HepG2 (cell line): ENCODE results near the gene CLDN3. TPM values are rescaled to one million over a fixed set of nuclear protein-coding genes. Genes with fewer than 3 reads are reported as not detected.
A peak's percentile ranks its signal among the peaks of the same experiment; 100 is the strongest.

Experiments used
- ARNT ChIP-seq: fragments of 450-650 bp; IDR thresholded peaks from 2 replicates; pipeline ENCODE4 v1.6.1; 2017
- BCL6 ChIP-seq: IDR thresholded peaks from 2 replicates; pipeline ENCODE4 v1.6.1; 2016; ENCODE audit warnings: missing genetic modification reagents, missing compliant biosample characterization
- ETV6 ChIP-seq: sonication (generic); formaldehyde crosslinking; conservative IDR thresholded peaks from 2 replicates; pipeline ENCODE4 v1.4.0; 2020; ENCODE audit warnings: missing genetic modification reagents
- GZF1 ChIP-seq: sonication (generic); formaldehyde crosslinking; IDR thresholded peaks from 2 replicates; pipeline ENCODE4 v1.5.1; 2020; ENCODE audit warnings: mild to moderate bottlenecking, missing genetic modification reagents
- HCFC1 ChIP-seq: fragments of 150-350 bp; IDR thresholded peaks from 2 replicates; pipeline ENCODE4 v1.6.1; 2014; ENCODE audit warnings: low read depth, low read length
- HHEX ChIP-seq: IDR thresholded peaks from 2 replicates; pipeline ENCODE4 v1.6.1; 2016; ENCODE audit warnings: control low read depth
- ISL2 ChIP-seq: sonication (generic); formaldehyde crosslinking; IDR thresholded peaks from 2 replicates; pipeline ENCODE4 v1.5.0; 2020; ENCODE audit warnings: missing genetic modification reagents
- KDM5B ChIP-seq: sonication (generic); formaldehyde crosslinking; IDR thresholded peaks from 2 replicates; pipeline ENCODE4 v1.4.0; 2020; ENCODE audit warnings: missing genetic modification reagents, mild to moderate bottlenecking, borderline replicate concordance
- KMT2A ChIP-seq: sonication (generic); formaldehyde crosslinking; IDR thresholded peaks from 2 replicates; pipeline ENCODE4 v1.4.0; 2020; ENCODE audit warnings: missing genetic modification reagents
- NCOA5 ChIP-seq: sonication (generic); formaldehyde crosslinking; IDR thresholded peaks from 2 replicates; pipeline ENCODE4 v1.4.0; 2020; ENCODE audit warnings: missing genetic modification reagents
- NR1H2 ChIP-seq: sonication (generic); formaldehyde crosslinking; IDR thresholded peaks from 2 replicates; pipeline ENCODE4 v1.8.1; 2022; ENCODE audit warnings: low read depth, missing genetic modification reagents, borderline replicate concordance
- RAD51 ChIP-seq: fragments of 450-650 bp; IDR thresholded peaks from 2 replicates; pipeline ENCODE4 v1.6.1; 2016; ENCODE audit warnings: borderline replicate concordance
- SMAD3 ChIP-seq: sonication (generic); formaldehyde crosslinking; IDR thresholded peaks from 2 replicates; pipeline ENCODE4 v1.4.0; 2020; ENCODE audit warnings: missing genetic modification reagents
- TAF15 ChIP-seq: fragments of 200-400 bp; formaldehyde crosslinking; IDR thresholded peaks from one replicate; pipeline ENCODE4 v1.6.1; 2018; ENCODE audit warnings: mild to moderate bottlenecking, low read depth, low read length; ENCODE audit not compliant: poor library complexity, severe bottlenecking
- XBP1 ChIP-seq: sonication (generic); formaldehyde crosslinking; IDR thresholded peaks from 2 replicates; pipeline ENCODE4 v1.5.0; 2020; ENCODE audit warnings: missing genetic modification reagents
- ZBTB1 ChIP-seq: sonication (generic); formaldehyde crosslinking; IDR thresholded peaks from 2 replicates; pipeline ENCODE4 v1.4.0; 2020; ENCODE audit warnings: missing genetic modification reagents, borderline replicate concordance
- ZFYVE20 ChIP-seq: sonication (generic); formaldehyde crosslinking; IDR thresholded peaks from 2 replicates; pipeline ENCODE4 v1.8.0; 2023; ENCODE audit warnings: low read depth, mild to moderate bottlenecking, moderate library complexity, missing genetic modification reagents, borderline replicate concordance
- ZMAT3 ChIP-seq: sonication (generic); formaldehyde crosslinking; conservative IDR thresholded peaks from 2 replicates; pipeline ENCODE4 v1.7.0; 2021; ENCODE audit warnings: missing genetic modification reagents
- ZNF101 ChIP-seq: sonication (generic); formaldehyde crosslinking; IDR thresholded peaks from 2 replicates; pipeline ENCODE4 v1.4.0; 2020; ENCODE audit warnings: mild to moderate bottlenecking, low read depth, missing genetic modification reagents, borderline replicate concordance
- ZNF251 ChIP-seq: sonication (generic); formaldehyde crosslinking; IDR thresholded peaks from 2 replicates; pipeline ENCODE4 v1.9.0; 2021; ENCODE audit warnings: mild to moderate bottlenecking, missing genetic modification reagents
- ZNF292 ChIP-seq: sonication (generic); formaldehyde crosslinking; IDR thresholded peaks from 2 replicates; pipeline ENCODE4 v1.8.1; 2022; ENCODE audit warnings: mild to moderate bottlenecking, low read depth, missing genetic modification reagents, borderline replicate concordance
- ZNF460 ChIP-seq: sonication (generic); formaldehyde crosslinking; IDR thresholded peaks from 2 replicates; pipeline ENCODE4 v1.5.1; 2020; ENCODE audit warnings: missing genetic modification reagents, mild to moderate bottlenecking, borderline replicate concordance
- ZNF484 ChIP-seq: sonication (generic); formaldehyde crosslinking; IDR thresholded peaks from 2 replicates; pipeline ENCODE4 v1.5.1; 2020; ENCODE audit warnings: mild to moderate bottlenecking, low read depth, missing genetic modification reagents, borderline replicate concordance
- ZNF619 ChIP-seq: sonication (generic); formaldehyde crosslinking; IDR thresholded peaks from 2 replicates; pipeline ENCODE4 v1.4.0; 2020; ENCODE audit warnings: mild to moderate bottlenecking, missing genetic modification reagents
- ZNF644 ChIP-seq: IDR thresholded peaks from 2 replicates; pipeline ENCODE4 v1.6.1; 2016; ENCODE audit warnings: low read depth
- ZSCAN22 ChIP-seq: sonication (generic); formaldehyde crosslinking; IDR thresholded peaks from 2 replicates; pipeline ENCODE4 v1.4.0; 2020; ENCODE audit warnings: mild to moderate bottlenecking, missing genetic modification reagents
- ZSCAN9 ChIP-seq: IDR thresholded peaks from 2 replicates; pipeline ENCODE4 v1.6.1; 2016; ENCODE audit warnings: borderline replicate concordance
- polyA plus RNA-seq, 8 experiments: library from polyadenylated mRNA; depleted of rRNA in 3 of 8; stranded (reverse) in 7 of 8; unstranded in 1 of 8; fragments of >200 nt; fragmentation: Illumina TruSeq in 4 of 8; extraction: Trizol in 4 of 8; gene quantifications; 2 replicates each; pipeline versions ENCODE4 v1.2.1 to v1.2.3, GENCODE V29; 2011 to 2016; ENCODE audit warnings: low read depth in 4 of 8, missing spikeins in 1 of 8, mixed read lengths in 1 of 8; ENCODE audit not compliant: insufficient read depth in 1 of 8
- total RNA-seq, 5 experiments: library from RNA; depleted of rRNA; stranded (reverse); fragments of >200 nt; fragmentation: Illumina TruSeq; extraction: Trizol; gene quantifications; 2 replicates each; pipeline ENCODE4 v1.2.3, GENCODE V29; 2016; ENCODE audit warnings: low read depth in 1 of 5
- TF ChIP-seq, protein P1 (sequence below): sonication (generic); formaldehyde crosslinking; IDR thresholded peaks from 2 replicates; pipeline ENCODE4 v1.5.0; 2020; ENCODE audit warnings: missing genetic modification reagents, mild to moderate bottlenecking, borderline replicate concordance
- TF ChIP-seq, protein P2 (sequence below): sonication (generic); formaldehyde crosslinking; IDR thresholded peaks from 2 replicates; pipeline ENCODE4 v1.4.0; 2020; ENCODE audit warnings: missing genetic modification reagents, borderline replicate concordance
- TF ChIP-seq, protein P3 (sequence below): sonication (generic); formaldehyde crosslinking; IDR thresholded peaks from 2 replicates; pipeline ENCODE4 v1.4.0; 2020; ENCODE audit warnings: missing genetic modification reagents, low read depth, mild to moderate bottlenecking, borderline replicate concordance

Gene CLDN3
- total and polyA plus RNA-seq, 2 of the 13 experiments (the other 11 are each of a cell fraction or from before 2014, with no cell fraction given) = 0.31 to 0.51 TPM

DNA sequence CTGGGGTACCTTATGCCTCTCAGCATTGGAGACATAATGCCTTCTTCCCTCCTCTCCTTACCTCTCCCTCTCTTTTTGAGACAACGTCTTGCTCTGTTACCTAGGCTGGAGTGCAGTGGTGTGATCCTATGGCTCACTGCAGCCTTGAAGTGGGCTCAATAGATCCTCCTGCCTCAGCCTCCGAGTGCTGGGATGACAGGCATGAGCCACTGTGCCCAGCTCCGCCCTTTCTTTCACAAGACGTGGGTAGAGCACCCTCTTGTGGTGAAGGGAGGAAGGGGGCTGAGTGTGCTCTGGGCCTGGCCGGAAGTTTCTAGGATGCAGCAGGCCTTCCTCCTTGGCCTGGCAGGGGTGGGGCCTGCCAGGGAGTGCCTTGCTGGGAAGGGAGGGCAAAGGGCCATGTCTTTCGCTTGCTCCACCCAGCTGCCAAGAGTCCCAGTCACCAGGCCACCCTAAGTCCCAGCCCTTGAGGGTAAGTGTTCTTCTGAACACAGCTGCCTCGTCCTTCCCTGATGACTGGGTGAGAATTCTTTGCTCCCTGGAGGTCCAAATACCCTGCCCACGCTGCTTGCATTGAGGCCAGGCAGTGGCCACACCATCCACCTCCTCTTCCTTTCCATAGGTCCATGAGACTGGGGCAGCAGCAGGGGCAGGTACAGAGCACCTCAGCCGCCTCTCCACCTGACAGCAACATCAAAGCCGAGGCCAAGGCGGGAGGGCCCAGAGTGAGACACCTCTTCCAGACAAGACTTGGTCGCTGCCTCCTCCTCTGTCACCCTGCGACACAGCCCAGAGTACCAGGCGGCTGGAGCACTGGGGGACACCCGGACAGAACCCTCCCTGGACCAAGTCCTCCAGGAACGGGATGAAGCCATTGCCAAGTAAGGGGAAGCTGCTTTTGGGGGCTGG is 35.2 kb downstream of the CLDN3 start (continued):
- TF ChIP-seq ETV6 = no peak
- no peak for TF ChIP-seq KMT2A (CRISPR knock-in tag)
- no peak for TF ChIP-seq ZMAT3 (CRISPR knock-in tag)
- no peak for TF ChIP-seq BCL6 (CRISPR knock-in tag)
- TF ChIP-seq ZNF644 (CRISPR knock-in tag) = no peak
- peak; percentile 51; the same call in 1 of the 2 replicates for TF ChIP-seq ZSCAN9
- no peak for TF ChIP-seq HHEX (CRISPR knock-in tag)
- TF ChIP-seq ZNF292 = no peak
- no peak for TF ChIP-seq ZBTB1 (CRISPR knock-in tag)
- TF ChIP-seq, protein P1, sequence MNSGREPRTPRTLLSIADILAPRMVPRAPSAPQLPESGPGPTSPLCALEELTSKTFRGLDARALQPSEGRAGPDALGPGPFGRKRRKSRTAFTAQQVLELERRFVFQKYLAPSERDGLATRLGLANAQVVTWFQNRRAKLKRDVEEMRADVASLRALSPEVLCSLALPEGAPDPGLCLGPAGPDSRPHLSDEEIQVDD (CRISPR knock-in tag) = no peak
- TF ChIP-seq KDM5B (CRISPR knock-in tag) = peak; percentile 35; the same call in 1 of the 2 replicates
- TF ChIP-seq ZFYVE20 = no peak
- no peak for TF ChIP-seq RAD51
- TF ChIP-seq ZNF101 = no peak
- no peak for TF ChIP-seq ZNF484 (CRISPR knock-in tag)
- TF ChIP-seq ISL2 = no peak
- TF ChIP-seq, protein P2, sequence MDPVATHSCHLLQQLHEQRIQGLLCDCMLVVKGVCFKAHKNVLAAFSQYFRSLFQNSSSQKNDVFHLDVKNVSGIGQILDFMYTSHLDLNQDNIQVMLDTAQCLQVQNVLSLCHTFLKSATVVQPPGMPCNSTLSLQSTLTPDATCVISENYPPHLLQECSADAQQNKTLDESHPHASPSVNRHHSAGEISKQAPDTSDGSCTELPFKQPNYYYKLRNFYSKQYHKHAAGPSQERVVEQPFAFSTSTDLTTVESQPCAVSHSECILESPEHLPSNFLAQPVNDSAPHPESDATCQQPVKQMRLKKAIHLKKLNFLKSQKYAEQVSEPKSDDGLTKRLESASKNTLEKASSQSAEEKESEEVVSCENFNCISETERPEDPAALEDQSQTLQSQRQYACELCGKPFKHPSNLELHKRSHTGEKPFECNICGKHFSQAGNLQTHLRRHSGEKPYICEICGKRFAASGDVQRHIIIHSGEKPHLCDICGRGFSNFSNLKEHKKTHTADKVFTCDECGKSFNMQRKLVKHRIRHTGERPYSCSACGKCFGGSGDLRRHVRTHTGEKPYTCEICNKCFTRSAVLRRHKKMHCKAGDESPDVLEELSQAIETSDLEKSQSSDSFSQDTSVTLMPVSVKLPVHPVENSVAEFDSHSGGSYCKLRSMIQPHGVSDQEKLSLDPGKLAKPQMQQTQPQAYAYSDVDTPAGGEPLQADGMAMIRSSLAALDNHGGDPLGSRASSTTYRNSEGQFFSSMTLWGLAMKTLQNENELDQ (CRISPR knock-in tag) = no peak
- TF ChIP-seq ARNT = no peak
- no peak for TF ChIP-seq NR1H2 (CRISPR knock-in tag)
- no peak for TF ChIP-seq ZSCAN22
- TF ChIP-seq SMAD3 (CRISPR knock-in tag) = no peak; the same call in 1 of the 2 replicates
- no peak for TF ChIP-seq HCFC1
- TF ChIP-seq ZNF251 (CRISPR knock-in tag) = no peak
- TF ChIP-seq ZNF460 (CRISPR knock-in tag) = no peak
- TF ChIP-seq ZNF619 (CRISPR knock-in tag) = no peak
- TF ChIP-seq XBP1 (CRISPR knock-in tag) = no peak
- TF ChIP-seq, protein P3, sequence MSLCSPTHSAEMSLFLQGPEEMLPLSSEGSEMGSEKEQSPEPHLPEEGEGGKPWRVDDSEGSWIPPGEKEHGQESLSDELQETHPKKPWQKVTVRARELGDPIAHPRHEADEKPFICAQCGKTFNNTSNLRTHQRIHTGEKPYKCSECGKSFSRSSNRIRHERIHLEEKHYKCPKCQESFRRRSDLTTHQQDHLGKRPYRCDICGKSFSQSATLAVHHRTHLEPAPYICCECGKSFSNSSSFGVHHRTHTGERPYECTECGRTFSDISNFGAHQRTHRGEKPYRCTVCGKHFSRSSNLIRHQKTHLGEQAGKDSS = 0 out of 2 replicates have a peak, but pooled peaks have one; percentile 30
- TF ChIP-seq TAF15 = peak; percentile 32
- TF ChIP-seq NCOA5 = no peak
- TF ChIP-seq GZF1 = no peak
